ENCODE measurements around the gene TBCD.

TBCD gene

GRCh38 chr17:82726427-82726826 is 25.4 kb upstream of the TBCD start:
- in situ Hi-C loops (cut with HindIII; ENCODE audit: low pct_ligation_motif_present, low sequenced_read_pairs): no loop called here
- H3K27me3 ChIP-seq (replicated peaks): no peaks in the 10 kb centered on the region
- no peak overlapping the region for H3K27ac ChIP-seq
- no peak for TF ChIP-seq CTCF (IDR thresholded peaks at IDR 0.05; ENCODE audit: low read depth, low read length, missing control alignments)
- DNase-seq: no peak
- peaks cover 6% of the 10 kb centered on the region for H3K36me3 ChIP-seq (replicated peaks)
- H3K4me3 ChIP-seq (ENCODE audit: low read depth, low read length): no peak overlapping the region

- H3K27ac ChIP-seq: no peak overlapping the region
- no peaks in the 10 kb centered on the region for H3K27me3 ChIP-seq (replicated peaks)
- peaks cover 6% of the 10 kb centered on the region for H3K36me3 ChIP-seq (replicated peaks)
- in situ Hi-C loops (cut with HindIII; ENCODE audit: low pct_ligation_motif_present, low sequenced_read_pairs): no loop called here
- H3K4me3 ChIP-seq (ENCODE audit: low read depth, low read length): no peak overlapping the region
- no peak for DNase-seq
- TF ChIP-seq CTCF (IDR thresholded peaks at IDR 0.05; ENCODE audit: low read depth, low read length, missing control alignments): no peak
Observed at GRCh38 chr17:82729479-82730260, 22.2 kb upstream of the TBCD start.

- DNase-seq: no peak
- Histone ChIP-seq H3K27ac (no peak overlapping the region), H3K36me3 (replicated peaks) (no peaks in the 10 kb centered on the region), H3K4me3 (ENCODE audit: low read depth, low read length) (no peak overlapping the region), H3K27me3 (replicated peaks) (no peaks in the 10 kb centered on the region)
- TF ChIP-seq CTCF (IDR thresholded peaks at IDR 0.05; ENCODE audit: low read depth, low read length, missing control alignments): no peak
- in situ Hi-C loops (cut with HindIII; ENCODE audit: low pct_ligation_motif_present, low sequenced_read_pairs): no loop called here
Observed at GRCh38 chr17:82732118-82732743, 19.6 kb upstream of the TBCD start.

DNA sequence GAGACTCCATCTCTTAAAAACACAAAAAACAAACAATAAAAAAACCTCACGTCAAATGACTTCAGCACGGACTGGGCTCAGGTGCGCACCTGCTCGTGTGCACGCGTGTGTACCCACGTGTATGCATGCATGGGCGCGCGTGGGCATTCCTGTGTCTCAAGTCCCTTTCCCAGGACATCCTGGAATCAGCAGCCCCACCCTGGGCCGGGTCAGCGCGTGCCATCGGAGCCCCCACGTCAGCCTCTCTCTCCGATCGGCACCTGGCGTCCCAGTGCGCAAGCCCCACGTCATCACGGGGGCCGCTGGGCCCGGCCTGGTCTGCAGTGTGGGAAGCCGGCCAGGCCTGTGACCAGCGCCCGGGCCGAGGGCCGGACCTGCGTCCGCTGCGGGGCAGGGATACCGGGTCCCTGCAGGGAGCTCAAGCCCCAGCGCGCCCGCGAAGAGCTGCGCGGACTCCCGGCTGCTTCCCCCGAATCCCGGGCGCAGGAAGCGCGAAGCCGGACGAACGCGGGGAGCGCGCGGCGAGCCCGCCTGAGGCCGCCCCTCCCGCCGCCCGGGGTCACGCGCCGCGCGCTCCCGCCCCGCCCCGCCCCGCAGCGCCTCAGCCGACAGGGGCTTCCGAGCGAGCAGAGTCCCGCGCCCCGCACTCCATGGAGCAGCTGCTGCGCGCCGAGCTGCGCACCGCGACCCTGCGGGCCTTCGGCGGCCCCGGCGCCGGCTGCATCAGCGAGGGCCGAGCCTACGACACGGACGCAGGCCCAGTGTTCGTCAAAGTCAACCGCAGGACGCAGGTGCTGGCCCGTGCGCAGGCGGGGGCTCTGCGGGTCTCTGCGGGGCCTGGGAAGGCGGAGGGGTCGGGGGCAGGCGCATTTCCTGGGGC is 16.6 kb upstream of the TBCD start, which contains the start of gene FN3K:
Gene FN3K, plus strand, starts transcription at position 629 of the 880 bp plus-strand sequence. Its CDS starts 22 bp downstream, at position 651.
- no peak for TF ChIP-seq CTCF (IDR thresholded peaks at IDR 0.05; ENCODE audit: low read depth, low read length, missing control alignments)
- Histone ChIP-seq H3K27me3 (replicated peaks) (no peaks in the 10 kb centered on the region), H3K4me3 (ENCODE audit: low read depth, low read length) (peak within 1 kb of the TSS; percentile 50), H3K27ac (peak within 1 kb of the TSS; percentile 4), H3K36me3 (replicated peaks) (no peaks in the 10 kb centered on the region)
- in situ Hi-C loops (cut with HindIII; ENCODE audit: low pct_ligation_motif_present, low sequenced_read_pairs): no loop called here
- DNase-seq: peak; percentile 45

DNA sequence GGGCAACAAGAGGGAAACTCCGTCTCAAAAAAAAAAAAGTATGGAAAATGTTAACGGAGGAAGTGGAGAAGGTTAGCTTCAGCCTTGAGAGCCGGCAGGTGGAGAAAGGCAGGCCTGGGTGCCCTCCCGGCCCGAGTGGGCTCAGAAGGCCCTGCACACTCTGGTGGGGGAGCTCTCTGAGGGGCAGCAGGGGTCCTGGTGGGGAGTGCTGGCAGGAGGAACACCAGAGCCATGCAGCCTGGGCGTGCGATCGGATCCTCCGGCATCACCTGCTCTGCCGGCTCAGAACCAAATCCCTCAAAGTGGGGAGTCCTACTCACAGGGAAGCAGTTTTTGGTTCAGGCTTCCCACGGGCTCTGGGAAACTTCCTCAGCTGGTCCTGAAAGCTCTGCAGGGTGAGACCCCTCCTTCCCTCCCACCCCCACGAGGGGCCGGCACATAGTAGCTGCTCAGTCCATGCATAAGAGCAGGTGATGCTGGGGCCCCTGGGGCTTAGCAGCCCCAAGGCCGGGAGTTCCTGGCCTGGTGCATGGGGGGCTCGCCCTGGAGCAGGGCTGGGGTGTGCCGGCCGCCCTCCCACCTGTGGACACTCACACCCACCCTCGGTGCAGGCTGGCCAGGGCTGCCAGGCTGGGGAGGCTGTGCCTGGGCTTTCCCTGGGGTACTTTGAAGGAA is 15.2 kb upstream of the TBCD start:
- no peak for DNase-seq
- Histone ChIP-seq H3K36me3 (replicated peaks) (peaks cover 4% of the 10 kb centered on the region), H3K4me3 (ENCODE audit: low read depth, low read length) (no peak overlapping the region), H3K27ac (no peak overlapping the region), H3K27me3 (replicated peaks) (no peaks in the 10 kb centered on the region)
- no peak for TF ChIP-seq CTCF (IDR thresholded peaks at IDR 0.05; ENCODE audit: low read depth, low read length, missing control alignments)
- in situ Hi-C loops (cut with HindIII; ENCODE audit: low pct_ligation_motif_present, low sequenced_read_pairs): no loop called here
